GM12878 (cell line): ENCODE data around the gene FABP2. TPM values are rescaled to one million over a fixed set of nuclear protein-coding genes. Genes with fewer than 3 reads are reported as not detected.

ENCODE experiments used
- ATAC-seq: fragments of 200-7000 bp; cut with Tn5 transposase; 3 replicates; pipeline ENCODE4 v1.9.1; 2020; ENCODE audit warnings: mild to moderate bottlenecking, moderate library complexity
- BruUV-seq: library from RNA; stranded (reverse); fragments of 400-500 nt; replicated peaks from 2 replicates; lab custom pipeline; 2021; lab: Mats Ljungman, UMichigan
- CTCF ChIA-PET: fragments of 300-600 bp; sonication (Branson Sonifier 250); formaldehyde crosslinking; extraction: SDS; loops from one replicate; lab custom pipeline; 2021; ENCODE audit warnings: inconsistent platforms; lab: Yijun Ruan, JAX
- POLR2A ChIA-PET: fragments of 350-600 bp; formaldehyde crosslinking; extraction: SDS; loops from one replicate; lab custom pipeline; 2021; ENCODE audit warnings: inconsistent platforms; lab: Charles Lee
- RAD21 ChIA-PET: fragments of 300-600 bp; sonication (Branson Sonifier 250); formaldehyde crosslinking; loops from one replicate; lab custom pipeline; 2023; ENCODE audit warnings: antibody characterized with exemption; ENCODE audit not compliant: unreplicated experiment; lab: Charles Lee
- SMC1A ChIA-PET: fragments of 300-600 bp; sonication (Branson Sonifier 250); formaldehyde crosslinking; loops from one replicate; lab custom pipeline; 2023; ENCODE audit not compliant: unreplicated experiment, uncharacterized antibody; lab: Charles Lee
- DNase-seq: peaks from one replicate; pipeline ENCODE4 v3.0.0-alpha.2; 2011; ENCODE audit warnings: low read depth, low spot score
- FAIRE-seq: peaks from 3 replicates; lab custom pipeline; 2011; peaks lifted over from hg19 to GRCh38; lab: Jason Lieb, UNC
- H2AFZ ChIP-seq: 2 replicates; pipeline ENCODE4 v1.6.0; 2011; ENCODE audit warnings: low read depth, low read length, control low read depth; ENCODE audit not compliant: control insufficient read depth
- H3K27ac ChIP-seq: 2 replicates; pipeline ENCODE4 v1.5.1; 2011; ENCODE audit warnings: control low read depth; ENCODE audit not compliant: control insufficient read depth, insufficient read depth
- H3K27me3 ChIP-seq, 2 experiments: replicated peaks in 1 of 2; 2 replicates each; pipeline versions ENCODE4 v1.6.0 to v1.6.1; 2011; ENCODE audit warnings: low read length in 1 of 2; ENCODE audit not compliant: control insufficient read depth in 2 of 2, insufficient read depth in 2 of 2
- H3K36me3 ChIP-seq, 2 experiments: 2 replicates each; pipeline ENCODE4 v1.5.1; 2011; ENCODE audit warnings: low read length in 1 of 2; ENCODE audit not compliant: control insufficient read depth in 2 of 2, insufficient read depth in 2 of 2
- H3K4me1 ChIP-seq: 2 replicates; pipeline ENCODE4 v1.6.1; 2011; ENCODE audit warnings: mild to moderate bottlenecking, low read length, moderate library complexity, mixed read lengths; ENCODE audit not compliant: control insufficient read depth, insufficient read depth
- H3K4me2 ChIP-seq: 2 replicates; pipeline ENCODE4 v1.6.0; 2011; ENCODE audit warnings: control low read depth; ENCODE audit not compliant: control insufficient read depth, insufficient read depth
- H3K4me3 ChIP-seq: fragments of 200-600 bp; sonication (generic); 2 replicates; pipeline ENCODE4 v1.5.1; 2016
- H3K79me2 ChIP-seq: 2 replicates; pipeline ENCODE4 v1.6.0; 2011; ENCODE audit warnings: low read length; ENCODE audit not compliant: control insufficient read depth, insufficient read depth
- H3K9ac ChIP-seq: 2 replicates; pipeline ENCODE4 v1.8.0; 2011; ENCODE audit warnings: low read length, control low read depth, mixed read lengths; ENCODE audit not compliant: control insufficient read depth, insufficient read depth
- H3K9me3 ChIP-seq: replicated peaks from 3 replicates; pipeline ENCODE4 v1.5.1; 2011; ENCODE audit warnings: mild to moderate bottlenecking, low read length; ENCODE audit not compliant: control insufficient read depth, insufficient read depth
- H4K20me1 ChIP-seq: 2 replicates; pipeline ENCODE4 v1.6.0; 2011; ENCODE audit not compliant: control insufficient read depth, insufficient read depth
- ATF7 ChIP-seq: fragments of 450-650 bp; IDR thresholded peaks from 2 replicates; pipeline ENCODE4 v1.6.1; 2016; ENCODE audit warnings: low read depth, mild to moderate bottlenecking
- EZH2 ChIP-seq: IDR thresholded peaks from 2 replicates; pipeline ENCODE4 v1.6.1; 2012; ENCODE audit warnings: low read depth, mild to moderate bottlenecking, control low read depth, inconsistent platforms, low read length, borderline replicate concordance; ENCODE audit not compliant: control insufficient read depth
- IRF4 ChIP-seq: IDR thresholded peaks from 2 replicates; pipeline ENCODE4 v1.6.1; 2011; ENCODE audit warnings: low read depth, low read length
- JUNB ChIP-seq: IDR thresholded peaks from 2 replicates; pipeline ENCODE4 v1.6.1; 2016; ENCODE audit warnings: antibody characterized with exemption, mild to moderate bottlenecking
- MEF2A ChIP-seq: IDR thresholded peaks from 2 replicates; pipeline ENCODE4 v1.6.1; 2011; ENCODE audit warnings: low read depth, mild to moderate bottlenecking, low read length, moderate library complexity; ENCODE audit not compliant: insufficient read depth
- MTA3 ChIP-seq: IDR thresholded peaks from 2 replicates; pipeline ENCODE4 v1.6.1; 2012; ENCODE audit warnings: low read length, inconsistent platforms, borderline replicate concordance
- NRF1 ChIP-seq: conservative IDR thresholded peaks from 2 replicates; pipeline ENCODE4 v1.6.1; 2011; ENCODE audit warnings: mild to moderate bottlenecking, low read depth, low read length, improper control_type of control experiment
- POLR2A ChIP-seq: IDR thresholded peaks from 2 replicates; pipeline ENCODE4 v1.6.1; 2011; ENCODE audit warnings: low read depth, mild to moderate bottlenecking, low read length
- RFX5 ChIP-seq: IDR thresholded peaks from 2 replicates; pipeline ENCODE4 v1.6.1; 2011; ENCODE audit warnings: low read depth, low read length, improper control_type of control experiment
- SPI1 ChIP-seq: IDR thresholded peaks from 2 replicates; pipeline ENCODE4 v1.6.1; 2011; ENCODE audit warnings: low read depth, mild to moderate bottlenecking, low read length, moderate library complexity, borderline replicate concordance; ENCODE audit not compliant: insufficient read depth
- WGBS: methylation state at CpG from one replicate; pipeline ENCODE4 v1.1.6; 2016; ENCODE audit warnings: low lambda C conversion rate; ENCODE audit not compliant: insufficient replicate concordance, insufficient coverage; ENCODE audit errors: missing lambda C conversion rate; 5-methylcytosine and 5-hydroxymethylcytosine counted together
- in situ Hi-C: fragments of 300-500 bp; cut with MboI; formaldehyde crosslinking; loops from 9 replicates; pipeline ENCODE4 v1.14.3; 2018; ENCODE audit warnings: mixed read lengths
- intact Hi-C: fragments of 100-400 bp; cut with micrococcal nuclease; formaldehyde crosslinking; loops from one replicate; pipeline ENCODE4 v1.14.2; 2022; ENCODE audit not compliant: unreplicated experiment
- polyA plus RNA-seq, 11 experiments: library from polyadenylated mRNA; depleted of rRNA in 4 of 11; unstranded in 6 of 11; stranded (reverse) in 5 of 11; fragments of >200 nt; fragmentation: Nextera tagmentation in 4 of 11; fragmentation: Illumina TruSeq in 1 of 11; extraction: Ambion mirVana in 4 of 11; extraction: Trizol in 1 of 11; gene quantifications; 1 replicate in 1 of 11; 2 replicates in 10 of 11; pipeline versions ENCODE4 v1.2.1 to v1.2.3, GENCODE V29; 2011 to 2016; ENCODE audit warnings: inconsistent platforms in 2 of 11, missing spikeins in 2 of 11, low read depth in 1 of 11
- total RNA-seq, 4 experiments: library from RNA; depleted of rRNA in 3 of 4; stranded (reverse); fragments of >200 nt in 3 of 4; fragmentation: Illumina TruSeq in 1 of 4; extraction: Trizol in 1 of 4; gene quantifications; 2 replicates each; pipeline versions ENCODE4 v1.2.1 to v1.2.3, GENCODE V29; 2013 to 2021
- TF ChIP-seq, protein P1 (sequence below): fragments of 450-650 bp; IDR thresholded peaks from 2 replicates; pipeline ENCODE4 v1.6.1; 2017; ENCODE audit warnings: antibody characterized with exemption, mild to moderate bottlenecking, moderate library complexity
- TF ChIP-seq, protein P2 (sequence below): fragments of 450-650 bp; IDR thresholded peaks from 2 replicates; pipeline ENCODE4 v1.6.1; 2017; ENCODE audit warnings: borderline replicate concordance

FABP2 gene
- total and polyA plus RNA-seq, 10 of the 15 experiments (the other 5 are each of a cell fraction or from before 2014, with no cell fraction given) = not detected

DNA sequence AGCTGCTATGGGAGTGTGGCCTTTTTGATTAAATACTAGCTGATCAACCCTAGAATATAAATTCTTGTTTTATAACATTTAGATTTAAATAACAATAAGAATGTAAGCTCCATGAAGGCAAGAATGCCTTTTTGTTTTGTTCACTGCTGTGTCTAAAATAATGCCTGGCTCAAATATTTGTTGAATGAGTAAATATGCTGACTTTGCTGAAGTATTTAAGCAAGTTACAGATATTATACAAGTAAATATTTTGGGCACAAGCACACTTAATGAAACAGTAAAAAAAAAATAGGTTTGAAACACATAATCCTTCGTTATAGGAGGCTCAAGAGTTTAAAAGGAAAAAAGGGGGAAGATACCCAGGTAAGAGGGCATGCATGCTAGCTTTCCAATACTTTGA lies 24.1 kb downstream of the FABP2 start:
- no peak overlapping the region for H3K4me2 ChIP-seq
- TF ChIP-seq POLR2A (no peak), MTA3 (no peak)
- DNase-seq (no peak), FAIRE-seq (no peak), ATAC-seq (no peak)
- CTCF ChIA-PET = interaction anchor here (0.8 to 3.2 kb wide), 5 partner anchors 8 to 526 kb away, joined by 3 to 18 read pairs (median 4); no protein-coding TSS in a partner anchor
- WGBS = 100% methylated on average over 1 of the region's 1 CpG
- no peaks in the 10 kb centered on the region; the same call in 2 of the 3 replicates for H3K9me3 ChIP-seq
- H4K20me1 ChIP-seq = no peaks in the 10 kb centered on the region
- RAD21 ChIA-PET = no interaction called here
- SMC1A ChIA-PET = interaction anchor here (1.0 to 1.3 kb wide), 3 partner anchors 9 to 257 kb away, joined by 4 to 6 read pairs (median 4); no protein-coding TSS in a partner anchor
- intact Hi-C loops = no loop called here
- BruUV-seq = no TSS peak
- no peak overlapping the region for H2AFZ ChIP-seq
- H3K4me1 ChIP-seq = no peaks in the 10 kb centered on the region
- no peaks in the 10 kb centered on the region for H3K27me3 ChIP-seq
- POLR2A ChIA-PET = no interaction called here
- H3K79me2 ChIP-seq = peaks cover 26% of the 10 kb centered on the region
- in situ Hi-C loops = loop anchor here (10.0 kb wide), 1 partner anchor 533 kb away; no protein-coding TSS in a partner anchor
- H3K27ac ChIP-seq = no peak overlapping the region
- no peak overlapping the region for H3K9ac ChIP-seq
- no peak overlapping the region for H3K4me3 ChIP-seq
- H3K36me3 ChIP-seq = no peaks in the 10 kb centered on the region

DNA sequence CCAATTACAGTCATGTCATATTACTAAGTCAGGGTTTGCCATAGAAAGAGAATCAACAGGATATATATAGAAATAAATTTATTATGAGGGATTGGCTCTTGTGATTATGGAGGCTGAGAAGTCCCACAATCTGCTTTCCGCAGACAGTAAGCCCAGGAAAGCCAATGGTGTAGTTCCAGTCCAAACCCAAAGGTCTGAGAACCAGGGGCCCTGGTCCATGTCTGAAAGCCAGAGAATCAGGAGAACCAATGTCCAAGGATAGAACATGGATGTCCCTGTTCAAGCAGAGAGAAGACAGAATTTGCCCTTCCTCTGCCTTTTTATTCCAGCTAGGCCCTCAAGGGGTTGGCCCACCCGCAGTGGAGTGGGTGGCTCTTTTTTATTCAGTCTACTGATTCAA lies 25.6 kb downstream of the FABP2 start:
- ChIA-PET RAD21 (no interaction called here), SMC1A (no interaction called here)
- no TSS peak for BruUV-seq
- no peak for TF ChIP-seq ATF7
- no peak for TF ChIP-seq EZH2
- TF ChIP-seq MEF2A = no peak
- TF ChIP-seq NRF1 = no peak
- no peak for TF ChIP-seq JUNB
- TF ChIP-seq, protein P1, sequence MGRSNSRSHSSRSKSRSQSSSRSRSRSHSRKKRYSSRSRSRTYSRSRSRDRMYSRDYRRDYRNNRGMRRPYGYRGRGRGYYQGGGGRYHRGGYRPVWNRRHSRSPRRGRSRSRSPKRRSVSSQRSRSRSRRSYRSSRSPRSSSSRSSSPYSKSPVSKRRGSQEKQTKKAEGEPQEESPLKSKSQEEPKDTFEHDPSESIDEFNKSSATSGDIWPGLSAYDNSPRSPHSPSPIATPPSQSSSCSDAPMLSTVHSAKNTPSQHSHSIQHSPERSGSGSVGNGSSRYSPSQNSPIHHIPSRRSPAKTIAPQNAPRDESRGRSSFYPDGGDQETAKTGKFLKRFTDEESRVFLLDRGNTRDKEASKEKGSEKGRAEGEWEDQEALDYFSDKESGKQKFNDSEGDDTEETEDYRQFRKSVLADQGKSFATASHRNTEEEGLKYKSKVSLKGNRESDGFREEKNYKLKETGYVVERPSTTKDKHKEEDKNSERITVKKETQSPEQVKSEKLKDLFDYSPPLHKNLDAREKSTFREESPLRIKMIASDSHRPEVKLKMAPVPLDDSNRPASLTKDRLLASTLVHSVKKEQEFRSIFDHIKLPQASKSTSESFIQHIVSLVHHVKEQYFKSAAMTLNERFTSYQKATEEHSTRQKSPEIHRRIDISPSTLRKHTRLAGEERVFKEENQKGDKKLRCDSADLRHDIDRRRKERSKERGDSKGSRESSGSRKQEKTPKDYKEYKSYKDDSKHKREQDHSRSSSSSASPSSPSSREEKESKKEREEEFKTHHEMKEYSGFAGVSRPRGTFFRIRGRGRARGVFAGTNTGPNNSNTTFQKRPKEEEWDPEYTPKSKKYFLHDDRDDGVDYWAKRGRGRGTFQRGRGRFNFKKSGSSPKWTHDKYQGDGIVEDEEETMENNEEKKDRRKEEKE = no peak
- no peak for TF ChIP-seq SPI1
- TF ChIP-seq RFX5 = no peak
- TF ChIP-seq, protein P2, sequence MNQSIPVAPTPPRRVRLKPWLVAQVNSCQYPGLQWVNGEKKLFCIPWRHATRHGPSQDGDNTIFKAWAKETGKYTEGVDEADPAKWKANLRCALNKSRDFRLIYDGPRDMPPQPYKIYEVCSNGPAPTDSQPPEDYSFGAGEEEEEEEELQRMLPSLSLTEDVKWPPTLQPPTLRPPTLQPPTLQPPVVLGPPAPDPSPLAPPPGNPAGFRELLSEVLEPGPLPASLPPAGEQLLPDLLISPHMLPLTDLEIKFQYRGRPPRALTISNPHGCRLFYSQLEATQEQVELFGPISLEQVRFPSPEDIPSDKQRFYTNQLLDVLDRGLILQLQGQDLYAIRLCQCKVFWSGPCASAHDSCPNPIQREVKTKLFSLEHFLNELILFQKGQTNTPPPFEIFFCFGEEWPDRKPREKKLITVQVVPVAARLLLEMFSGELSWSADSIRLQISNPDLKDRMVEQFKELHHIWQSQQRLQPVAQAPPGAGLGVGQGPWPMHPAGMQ = no peak
- no peak for TF ChIP-seq IRF4

More for the DNA sequence above, 25.6 kb downstream of the FABP2 start:
- Histone ChIP-seq H4K20me1 (no peaks in the 10 kb centered on the region), H3K36me3 (no peaks in the 10 kb centered on the region), H2AFZ (no peak overlapping the region), H3K4me3 (no peak overlapping the region), H3K4me1 (no peaks in the 10 kb centered on the region), H3K9ac (no peak overlapping the region), H3K27me3 (no peaks in the 10 kb centered on the region), H3K79me2 (peaks cover 26% of the 10 kb centered on the region), H3K9me3 (no peaks in the 10 kb centered on the region; the same call in 2 of the 3 replicates), H3K27ac (no peak overlapping the region), H3K4me2 (no peak overlapping the region)
- POLR2A ChIA-PET = no interaction called here
- no peak for FAIRE-seq
- CTCF ChIA-PET = no interaction called here
- DNase-seq = no peak
- ATAC-seq = no peak
- intact Hi-C loops = no loop called here
- in situ Hi-C loops = loop anchor here (10.0 kb wide), 1 partner anchor 532 kb away; no protein-coding TSS in a partner anchor
- 95% methylated on average over 2 of the region's 2 CpGs for WGBS
